Endothelial cell of umbilical vein (primary cell): ENCODE results near the gene CMTM2.

Experiments
- EZH2 ChIP-seq: IDR thresholded peaks from 2 replicates; pipeline ENCODE4 v1.6.1; 2012; ENCODE audit warnings: borderline replicate concordance, low read depth, mild to moderate bottlenecking, moderate library complexity, low read length, inconsistent platforms; ENCODE audit not compliant: severe bottlenecking
- FOS ChIP-seq: IDR thresholded peaks from 2 replicates; pipeline ENCODE4 v1.6.1; 2011; ENCODE audit warnings: mild to moderate bottlenecking, low read length, moderate library complexity, borderline replicate concordance; ENCODE audit not compliant: insufficient read depth
- GATA2 ChIP-seq: IDR thresholded peaks from 2 replicates; pipeline ENCODE4 v1.7.0; 2011; ENCODE audit warnings: low read depth, mild to moderate bottlenecking, moderate library complexity, mixed read lengths, low read length; ENCODE audit not compliant: insufficient read length, insufficient read depth
- JUN ChIP-seq: IDR thresholded peaks from 2 replicates; pipeline ENCODE4 v1.6.1; 2011; ENCODE audit warnings: borderline replicate concordance, low read depth; ENCODE audit not compliant: insufficient read length, insufficient read depth
- MYC ChIP-seq: IDR thresholded peaks from one replicate; pipeline ENCODE4 v1.6.1; 2011; ENCODE audit warnings: mild to moderate bottlenecking, low read depth, low read length
- POLR2A ChIP-seq: IDR thresholded peaks from 2 replicates; pipeline ENCODE4 v1.6.1; 2012; ENCODE audit warnings: low read depth, mild to moderate bottlenecking, control low read depth, low read length
- POLR2AphosphoS5 ChIP-seq: IDR thresholded peaks from 2 replicates; pipeline ENCODE4 v1.6.1; 2012; ENCODE audit warnings: low read depth, mild to moderate bottlenecking, control low read depth, low read length, moderate library complexity; ENCODE audit not compliant: insufficient read depth
- TF ChIP-seq, protein P1 (sequence below), 2 donors: IDR thresholded peaks; 1 replicate in 1 of 2; 2 replicates in 1 of 2; pipeline ENCODE4 v1.5.1; 2011; ENCODE audit warnings: low read length in 2 of 2, mild to moderate bottlenecking in 2 of 2, moderate library complexity in 2 of 2, control low read depth in 1 of 2, inconsistent platforms in 1 of 2, low read depth in 1 of 2; ENCODE audit not compliant: insufficient read depth in 1 of 2; ENCODE audit errors: extremely low read depth in 1 of 2
- TF ChIP-seq, protein P2 (sequence below): IDR thresholded peaks from 2 replicates; pipeline ENCODE4 v1.6.1; 2011; ENCODE audit not compliant: insufficient read depth, insufficient read length

DNA sequence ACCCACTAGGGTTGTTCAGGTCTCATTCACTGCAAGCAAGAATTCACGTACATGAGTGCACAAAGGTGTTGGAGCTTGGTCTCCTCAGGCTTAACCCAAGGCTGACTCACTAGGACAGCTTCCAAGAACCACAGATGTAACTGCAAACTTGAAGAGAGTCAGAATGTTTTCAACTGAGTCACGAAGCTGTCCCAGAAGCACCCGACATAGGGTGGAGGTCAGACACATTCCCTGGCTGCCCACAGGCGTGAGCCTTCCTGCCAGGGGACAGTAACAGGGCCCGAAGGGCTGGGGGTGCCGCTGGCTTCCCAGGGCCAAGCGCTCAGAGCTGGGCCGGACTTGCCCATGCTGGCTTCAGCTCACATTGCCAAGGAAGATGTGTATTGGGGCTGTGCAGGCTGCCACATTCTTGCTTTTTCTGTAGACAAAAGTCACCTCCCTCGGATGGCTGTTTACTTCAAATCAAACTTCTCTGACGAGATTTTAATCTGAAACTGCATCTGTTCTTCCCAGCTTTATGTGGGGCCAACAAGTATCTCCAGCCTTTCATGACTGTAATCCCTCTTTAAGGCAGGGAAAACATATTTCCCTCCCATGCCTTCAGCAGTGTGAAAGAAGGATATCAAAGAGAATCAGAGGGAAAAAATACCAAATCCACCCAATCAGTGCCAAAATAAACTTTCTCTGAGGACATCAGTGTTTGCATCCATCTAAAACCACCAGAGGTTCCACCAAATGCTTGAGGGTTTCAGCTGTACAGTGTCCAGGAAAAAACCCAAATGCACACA is 39.5 kb downstream of the CMTM2 start:
- TF ChIP-seq POLR2AphosphoS5, result peak; percentile 33
- TF ChIP-seq, protein P1, sequence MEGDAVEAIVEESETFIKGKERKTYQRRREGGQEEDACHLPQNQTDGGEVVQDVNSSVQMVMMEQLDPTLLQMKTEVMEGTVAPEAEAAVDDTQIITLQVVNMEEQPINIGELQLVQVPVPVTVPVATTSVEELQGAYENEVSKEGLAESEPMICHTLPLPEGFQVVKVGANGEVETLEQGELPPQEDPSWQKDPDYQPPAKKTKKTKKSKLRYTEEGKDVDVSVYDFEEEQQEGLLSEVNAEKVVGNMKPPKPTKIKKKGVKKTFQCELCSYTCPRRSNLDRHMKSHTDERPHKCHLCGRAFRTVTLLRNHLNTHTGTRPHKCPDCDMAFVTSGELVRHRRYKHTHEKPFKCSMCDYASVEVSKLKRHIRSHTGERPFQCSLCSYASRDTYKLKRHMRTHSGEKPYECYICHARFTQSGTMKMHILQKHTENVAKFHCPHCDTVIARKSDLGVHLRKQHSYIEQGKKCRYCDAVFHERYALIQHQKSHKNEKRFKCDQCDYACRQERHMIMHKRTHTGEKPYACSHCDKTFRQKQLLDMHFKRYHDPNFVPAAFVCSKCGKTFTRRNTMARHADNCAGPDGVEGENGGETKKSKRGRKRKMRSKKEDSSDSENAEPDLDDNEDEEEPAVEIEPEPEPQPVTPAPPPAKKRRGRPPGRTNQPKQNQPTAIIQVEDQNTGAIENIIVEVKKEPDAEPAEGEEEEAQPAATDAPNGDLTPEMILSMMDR (IDR thresholded peaks at IDR 0.05; ENCODE audit: extremely low read depth in 1 of 2, insufficient read depth in 1 of 2, low read depth in 1 of 2, low read length in 2 of 2), result no peak
- no peak for TF ChIP-seq POLR2A
- TF ChIP-seq EZH2, result no peak
- TF ChIP-seq FOS, result peak; percentile 70
- no peak for TF ChIP-seq GATA2
- TF ChIP-seq, protein P2, sequence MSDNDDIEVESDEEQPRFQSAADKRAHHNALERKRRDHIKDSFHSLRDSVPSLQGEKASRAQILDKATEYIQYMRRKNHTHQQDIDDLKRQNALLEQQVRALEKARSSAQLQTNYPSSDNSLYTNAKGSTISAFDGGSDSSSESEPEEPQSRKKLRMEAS, result no peak
- no peak for TF ChIP-seq JUN
- TF ChIP-seq MYC, result no peak
